K562 (cell line): Measurements from ENCODE around the gene SLC25A17. TPM values are rescaled to one million over a fixed set of nuclear protein-coding genes. Genes with fewer than 3 reads are reported as not detected.

Experiments used
- KDM5B ChIP-seq: fragments of 200-600 bp; sonication (generic); IDR thresholded peaks from 2 replicates; pipeline ENCODE4 v1.6.1; 2012; ENCODE audit warnings: low read depth, mild to moderate bottlenecking, moderate library complexity, low read length, control low read depth, inconsistent platforms; ENCODE audit not compliant: insufficient replicate concordance
- RREB1 ChIP-seq: fragments of 250-450 bp; sonication (Bioruptor Pico); IDR thresholded peaks from 2 replicates; pipeline ENCODE4 v1.4.0; 2020
- ZBTB49 ChIP-seq: sonication (generic); formaldehyde crosslinking; IDR thresholded peaks from 2 replicates; pipeline ENCODE4 v1.8.0; 2022; ENCODE audit warnings: missing genetic modification reagents, mild to moderate bottlenecking, borderline replicate concordance
- ZBTB8A ChIP-seq: fragments of 450-650 bp; IDR thresholded peaks from 2 replicates; pipeline ENCODE4 v1.6.1; 2018; ENCODE audit warnings: mild to moderate bottlenecking, moderate library complexity; ENCODE audit not compliant: partially characterized antibody
- polyA plus RNA-seq, 8 experiments: library from polyadenylated mRNA; depleted of rRNA in 4 of 8; stranded (reverse) in 5 of 8; unstranded in 3 of 8; fragments of >200 nt; fragmentation: Nextera tagmentation in 2 of 8; fragmentation: Illumina TruSeq in 1 of 8; extraction: Ambion mirVana in 2 of 8; extraction: Trizol in 1 of 8; gene quantifications; 2 replicates each; pipeline versions ENCODE4 v1.2.1 to v1.2.3, GENCODE V29; 2011 to 2014; ENCODE audit warnings: inconsistent platforms in 1 of 8, missing spikeins in 1 of 8
- total RNA-seq, 7 experiments: library from RNA; depleted of rRNA in 6 of 7; stranded (reverse); fragments of >200 nt in 6 of 7; fragmentation: Illumina TruSeq in 2 of 7; extraction: Trizol in 2 of 7; gene quantifications; 2 replicates each; pipeline versions ENCODE4 v1.2.1 to v1.2.3, GENCODE V29; 2011 to 2021; ENCODE audit warnings: low replicate concordance in 1 of 7
- TF ChIP-seq, protein P1 (sequence below), 2 experiments: fragments of 200-800 bp in 1 of 2; sonication (Bioruptor generic) in 1 of 2; sonication (generic) in 1 of 2; formaldehyde crosslinking in 1 of 2; IDR thresholded peaks in 1 of 2; conservative IDR thresholded peaks in 1 of 2; 2 replicates each; pipeline versions ENCODE4 v1.5.0 to v1.6.1; 2016 to 2020; ENCODE audit warnings: missing compliant biosample characterization in 1 of 2, missing genetic modification characterization in 1 of 2, missing genetic modification reagents in 1 of 2

The SLC25A17 gene
- total and polyA plus RNA-seq, 9 of the 15 experiments (the other 6 are each of a cell fraction or from before 2014, with no cell fraction given): 32.6 to 136 (median 56.2) TPM

DNA sequence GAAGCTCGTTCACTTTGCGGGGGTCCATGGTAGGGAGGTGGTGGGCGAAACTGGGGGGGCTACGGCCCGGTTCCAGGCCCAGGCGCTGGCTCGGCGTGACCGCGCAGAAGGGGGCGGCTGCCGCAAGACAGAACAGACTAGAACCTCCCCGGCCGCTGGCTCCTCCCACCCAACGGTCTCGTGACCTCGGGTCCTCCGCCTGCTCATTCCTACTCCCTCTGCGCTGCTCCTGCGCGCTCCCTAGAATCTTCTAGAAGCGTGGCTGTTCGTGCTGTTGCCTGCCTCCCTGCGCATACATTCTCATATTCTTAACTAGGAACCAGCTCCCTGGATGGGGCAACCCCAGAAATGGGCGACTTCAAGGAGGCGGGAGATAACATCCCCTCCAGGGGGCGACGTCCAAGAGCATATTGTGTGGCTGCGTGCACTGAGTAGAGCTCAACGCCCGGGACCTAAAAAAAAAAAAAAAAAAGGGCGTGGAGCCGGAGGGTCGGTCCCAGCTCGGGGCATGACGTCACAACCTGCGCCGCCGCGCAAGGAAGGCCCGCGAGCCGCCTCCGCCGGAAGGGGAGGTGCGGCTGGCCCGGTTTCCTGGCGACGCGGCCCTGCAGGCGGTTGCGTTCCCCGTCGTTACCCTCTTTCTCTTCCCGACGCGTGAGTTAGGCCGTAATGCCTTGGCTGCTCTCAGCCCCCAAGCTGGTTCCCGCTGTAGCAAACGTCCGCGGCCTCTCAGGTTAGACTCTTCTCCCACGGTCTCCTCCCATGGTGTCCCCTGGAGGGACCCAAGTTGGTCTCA lies 37.6 kb upstream of the SLC25A17 start, which contains the start of the genes ST13 and XPNPEP3 (continued):
- TF ChIP-seq, protein P1, sequence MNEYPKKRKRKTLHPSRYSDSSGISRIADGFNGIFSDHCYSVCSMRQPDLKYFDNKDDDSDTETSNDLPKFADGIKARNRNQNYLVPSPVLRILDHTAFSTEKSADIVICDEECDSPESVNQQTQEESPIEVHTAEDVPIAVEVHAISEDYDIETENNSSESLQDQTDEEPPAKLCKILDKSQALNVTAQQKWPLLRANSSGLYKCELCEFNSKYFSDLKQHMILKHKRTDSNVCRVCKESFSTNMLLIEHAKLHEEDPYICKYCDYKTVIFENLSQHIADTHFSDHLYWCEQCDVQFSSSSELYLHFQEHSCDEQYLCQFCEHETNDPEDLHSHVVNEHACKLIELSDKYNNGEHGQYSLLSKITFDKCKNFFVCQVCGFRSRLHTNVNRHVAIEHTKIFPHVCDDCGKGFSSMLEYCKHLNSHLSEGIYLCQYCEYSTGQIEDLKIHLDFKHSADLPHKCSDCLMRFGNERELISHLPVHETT (CRISPR knock-in tag; conservative IDR thresholded peaks at IDR 0.05 in 1 of 2, IDR thresholded peaks at IDR 0.05 in 1 of 2): peak in 1 of 2 experiments; percentile 82; a peak in 2 of 4 replicates
- no peak for TF ChIP-seq RREB1 (CRISPR knock-in tag)
- TF ChIP-seq ZBTB8A: no peak
- no peak for TF ChIP-seq ZBTB49 (CRISPR knock-in tag)
- TF ChIP-seq KDM5B: peak; percentile 49
